Right atrium auricular region (tissue), 2 donors: ENCODE data around the gene SAMSN1. TPM values are rescaled to one million over a fixed set of nuclear protein-coding genes. Genes with fewer than 3 reads are reported as not detected.

Experiments
- DNase-seq: peaks from one replicate; pipeline ENCODE4 v3.0.0-alpha.2; 2019; ENCODE audit warnings: low spot score
- H3K27ac ChIP-seq, 2 donors: fragments of 200-600 bp; sonication (generic); 1 replicate in 1 of 2; 2 replicates in 1 of 2; pipeline ENCODE4 v1.5.1; 2016 to 2019
- H3K27me3 ChIP-seq, 2 donors: fragments of 200-600 bp; sonication (generic); one replicate each; pipeline versions ENCODE4 v1.5.1 to v1.6.0; 2017 to 2019
- H3K36me3 ChIP-seq: fragments of 200-600 bp; sonication (generic); one replicate; pipeline ENCODE4 v1.5.1; 2016
- H3K4me1 ChIP-seq, 2 donors: fragments of 200-600 bp; sonication (generic); one replicate each; pipeline versions ENCODE4 v1.5.1 to v1.6.0; 2017 to 2019
- H3K4me3 ChIP-seq, 2 donors: fragments of 200-600 bp; sonication (generic); 1 replicate in 1 of 2; 2 replicates in 1 of 2; pipeline ENCODE4 v1.5.1; 2017 to 2019; ENCODE audit warnings: mild to moderate bottlenecking in 1 of 2, moderate library complexity in 1 of 2
- H3K9me3 ChIP-seq, 2 donors: fragments of 200-600 bp; sonication (generic); one replicate each; pipeline ENCODE4 v1.5.1; 2019
- total RNA-seq, 2 donors: library from RNA; depleted of rRNA; stranded (reverse); fragments of >200 nt; gene quantifications; one replicate each; pipeline ENCODE4 v1.1.0, GENCODE V29; 2016
- TF ChIP-seq, protein P1 (sequence below), 2 donors: fragments of 200-600 bp; sonication (generic); IDR thresholded peaks; one replicate each; pipeline ENCODE4 v1.5.1; 2019; ENCODE audit warnings: antibody characterized with exemption in 2 of 2

SAMSN1 gene
- total RNA-seq, 2 donors from 2014 or later, result 3.2 to 3.7 TPM

- Histone ChIP-seq H3K36me3 (no peaks in the 10 kb centered on the region), H3K27me3 (no peaks in the 10 kb centered on the region), H3K27ac (no peak overlapping the region), H3K4me3 (no peak overlapping the region), H3K4me1 (no peaks in the 10 kb centered on the region), H3K9me3 (no peaks in the 10 kb centered on the region)
- DNase-seq, result no peak
- TF ChIP-seq, protein P1, sequence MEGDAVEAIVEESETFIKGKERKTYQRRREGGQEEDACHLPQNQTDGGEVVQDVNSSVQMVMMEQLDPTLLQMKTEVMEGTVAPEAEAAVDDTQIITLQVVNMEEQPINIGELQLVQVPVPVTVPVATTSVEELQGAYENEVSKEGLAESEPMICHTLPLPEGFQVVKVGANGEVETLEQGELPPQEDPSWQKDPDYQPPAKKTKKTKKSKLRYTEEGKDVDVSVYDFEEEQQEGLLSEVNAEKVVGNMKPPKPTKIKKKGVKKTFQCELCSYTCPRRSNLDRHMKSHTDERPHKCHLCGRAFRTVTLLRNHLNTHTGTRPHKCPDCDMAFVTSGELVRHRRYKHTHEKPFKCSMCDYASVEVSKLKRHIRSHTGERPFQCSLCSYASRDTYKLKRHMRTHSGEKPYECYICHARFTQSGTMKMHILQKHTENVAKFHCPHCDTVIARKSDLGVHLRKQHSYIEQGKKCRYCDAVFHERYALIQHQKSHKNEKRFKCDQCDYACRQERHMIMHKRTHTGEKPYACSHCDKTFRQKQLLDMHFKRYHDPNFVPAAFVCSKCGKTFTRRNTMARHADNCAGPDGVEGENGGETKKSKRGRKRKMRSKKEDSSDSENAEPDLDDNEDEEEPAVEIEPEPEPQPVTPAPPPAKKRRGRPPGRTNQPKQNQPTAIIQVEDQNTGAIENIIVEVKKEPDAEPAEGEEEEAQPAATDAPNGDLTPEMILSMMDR (IDR thresholded peaks at IDR 0.05), result no peak
Measured at GRCh38 chr21:14562959-14563358, 16.8 kb upstream of the SAMSN1 start.

DNA sequence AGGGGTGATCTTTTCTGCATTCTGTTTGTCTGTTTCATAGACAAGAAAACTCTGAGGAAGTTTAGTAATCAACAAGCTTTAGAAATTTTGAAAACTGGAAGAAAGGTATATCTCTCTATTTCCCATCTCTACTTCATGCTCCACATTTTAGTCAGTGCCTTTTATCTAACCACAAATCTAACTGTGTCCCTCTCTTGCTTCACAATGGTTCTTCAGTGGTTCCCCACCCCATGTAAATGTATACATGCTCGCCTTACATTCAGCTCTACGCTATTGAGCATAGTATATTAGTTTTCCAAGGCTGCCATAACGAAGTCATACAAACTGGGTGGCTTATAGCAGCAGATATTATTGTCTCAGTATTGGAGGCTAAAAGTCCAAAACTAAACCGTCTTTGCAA is 14.4 kb upstream of the SAMSN1 start:
- Histone ChIP-seq H3K4me1 (no peaks in the 10 kb centered on the region), H3K27me3 (no peaks in the 10 kb centered on the region), H3K36me3 (no peaks in the 10 kb centered on the region), H3K9me3 (no peaks in the 10 kb centered on the region), H3K4me3 (no peak overlapping the region), H3K27ac (no peak overlapping the region)
- TF ChIP-seq, protein P1 (IDR thresholded peaks at IDR 0.05), result no peak
- DNase-seq, result no peak

DNA sequence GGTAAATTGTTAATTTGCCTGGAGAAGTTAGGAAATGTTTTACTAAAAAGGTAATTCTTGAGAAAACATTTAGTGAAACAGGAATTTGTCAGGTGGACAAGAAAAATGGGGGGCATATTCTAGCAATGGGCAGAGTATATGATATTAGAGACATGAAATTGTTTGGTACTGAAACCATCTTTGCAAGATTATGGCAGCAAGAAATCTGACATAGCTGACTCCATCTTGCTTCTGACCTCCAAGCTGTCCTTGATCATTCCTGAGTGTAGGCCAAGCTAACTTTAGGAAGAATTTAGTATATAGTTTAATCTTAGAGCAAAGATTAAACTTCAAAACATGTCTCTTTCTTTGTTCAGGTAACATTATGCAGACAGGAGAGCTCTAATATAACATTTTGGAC is 14.0 kb upstream of the SAMSN1 start:
- H3K9me3 ChIP-seq, result no peaks in the 10 kb centered on the region
- H3K27ac ChIP-seq, result no peak overlapping the region
- no peak overlapping the region for H3K4me3 ChIP-seq
- no peaks in the 10 kb centered on the region for H3K27me3 ChIP-seq
- no peaks in the 10 kb centered on the region for H3K36me3 ChIP-seq
- DNase-seq, result no peak
- TF ChIP-seq, protein P1 (IDR thresholded peaks at IDR 0.05), result no peak
- no peaks in the 10 kb centered on the region for H3K4me1 ChIP-seq

DNA sequence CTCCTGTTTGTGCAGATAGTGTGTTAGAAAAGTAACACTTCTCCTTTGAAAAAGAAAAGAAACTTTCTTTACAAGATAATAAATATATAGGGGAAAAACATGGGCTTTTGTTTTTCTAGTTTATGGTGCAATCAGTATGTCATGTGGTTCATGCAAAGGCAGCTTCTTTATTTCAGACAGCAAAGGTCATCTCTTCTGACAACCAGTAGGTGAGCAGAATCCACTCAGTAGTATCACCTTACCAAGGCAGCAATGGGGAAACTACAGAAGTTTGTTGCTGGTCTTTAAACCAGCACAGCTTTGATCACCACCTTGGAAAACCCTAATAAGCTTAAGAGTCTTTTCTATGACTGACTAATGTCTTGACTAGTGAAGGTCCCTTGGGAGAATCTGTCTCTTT is 13.0 kb upstream of the SAMSN1 start:
- H3K36me3 ChIP-seq, result no peaks in the 10 kb centered on the region
- TF ChIP-seq, protein P1 (IDR thresholded peaks at IDR 0.05), result no peak
- H3K27ac ChIP-seq, result no peak overlapping the region
- no peaks in the 10 kb centered on the region for H3K9me3 ChIP-seq
- no peak overlapping the region for H3K4me3 ChIP-seq
- no peaks in the 10 kb centered on the region for H3K27me3 ChIP-seq
- H3K4me1 ChIP-seq, result no peaks in the 10 kb centered on the region
- no peak for DNase-seq

- TF ChIP-seq, protein P1 (IDR thresholded peaks at IDR 0.05), result no peak
- no peak overlapping the region for H3K4me3 ChIP-seq
- no peaks in the 10 kb centered on the region for H3K27me3 ChIP-seq
- no peaks in the 10 kb centered on the region for H3K4me1 ChIP-seq
- DNase-seq, result no peak
- no peaks in the 10 kb centered on the region for H3K9me3 ChIP-seq
- H3K27ac ChIP-seq, result no peak overlapping the region
- no peaks in the 10 kb centered on the region for H3K36me3 ChIP-seq
Measured at GRCh38 chr21:14557413-14557812, 11.3 kb upstream of the SAMSN1 start.

DNA sequence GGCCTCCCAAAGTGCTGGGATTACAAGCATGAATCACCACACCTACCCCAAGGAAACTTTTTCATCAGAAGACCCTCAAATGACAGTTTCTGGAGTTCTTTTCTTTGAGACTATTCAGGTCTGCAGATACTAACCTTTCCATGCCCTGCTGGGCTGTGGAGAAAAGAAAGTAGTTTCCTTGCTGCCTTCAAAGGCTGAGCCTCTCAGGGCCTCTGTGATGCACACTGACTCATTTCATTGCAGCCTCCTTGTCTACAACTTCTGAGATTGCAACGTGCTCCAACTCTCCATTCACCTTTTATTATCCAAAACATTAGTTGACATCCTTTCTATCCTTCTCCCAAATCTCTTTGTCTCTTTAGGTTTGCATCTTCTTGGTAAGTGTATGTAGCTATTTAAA is 8.8 kb upstream of the SAMSN1 start:
- Histone ChIP-seq H3K36me3 (no peaks in the 10 kb centered on the region), H3K4me1 (no peaks in the 10 kb centered on the region), H3K4me3 (no peak overlapping the region), H3K27me3 (no peaks in the 10 kb centered on the region), H3K27ac (no peak overlapping the region), H3K9me3 (no peaks in the 10 kb centered on the region)
- TF ChIP-seq, protein P1 (IDR thresholded peaks at IDR 0.05), result no peak
- DNase-seq, result no peak
